Stimulated activated CD4-positive, alpha-beta T cell treated with anti-CD3 and anti-CD28 coated beads, Interleukin-15, amount 100 ng/mL, for 48 hours (primary cell): ENCODE data around the gene CACNG7.
"Not testable (repeated sequence)": the region's sequence is repeated elsewhere in the genome, so short reads cannot be mapped to it uniquely, and the experiment has no call there.

Experiments
- DNase-seq, 2 donors: peaks; one replicate each; pipeline ENCODE4 v3.0.0-alpha.2; 2020; ENCODE audit warnings: low read depth in 2 of 2

CACNG7 gene

GRCh38 chr19:53908935-53909415, at the start of gene CACNG7:
CACNG7 (plus strand) TSS chr19:53909278; CDS start chr19:53912832, 3,554 bp downstream.
- DNase-seq: no peak

GRCh38 chr19:53864308-53864836, 44.7 kb upstream of the CACNG7 start:
- DNase-seq: no peak

- no peak for DNase-seq
Observed at GRCh38 chr19:53865523-53865917, 43.6 kb upstream of the CACNG7 start.

GRCh38 chr19:53865918-53866864, 42.9 kb upstream of the CACNG7 start:
- peak in 1 of 2 donors; percentile 50 for DNase-seq

GRCh38 chr19:53866865-53867224, 42.2 kb upstream of the CACNG7 start:
- no peak for DNase-seq

GRCh38 chr19:53867225-53868090, 41.6 kb upstream of the CACNG7 start, which contains the start of gene MYADM:
MYADM (plus strand) TSS chr19:53867883; CDS start chr19:53873530, 5,647 bp downstream.
- peak; percentile 97 to 99 for DNase-seq

- DNase-seq: no peak
Observed at GRCh38 chr19:53868091-53868891, 40.8 kb upstream of the CACNG7 start.

GRCh38 chr19:53868892-53869804, 39.9 kb upstream of the CACNG7 start:
- DNase-seq: peak; percentile 68 to 85

GRCh38 chr19:53869805-53870484, 39.1 kb upstream of the CACNG7 start:
- not testable (repeated sequence) for DNase-seq

GRCh38 chr19:53870485-53870844, 38.6 kb upstream of the CACNG7 start:
- DNase-seq: no peak

- DNase-seq: no peak
Observed at GRCh38 chr19:53871454-53871853, 37.6 kb upstream of the CACNG7 start.

- DNase-seq: no peak
Observed at GRCh38 chr19:53872762-53873161, 36.3 kb upstream of the CACNG7 start.

- DNase-seq: no peak
Observed at GRCh38 chr19:53873773-53874605, 35.1 kb upstream of the CACNG7 start.

GRCh38 chr19:53874606-53874990, 34.5 kb upstream of the CACNG7 start:
- no peak for DNase-seq

GRCh38 chr19:53875602-53876325, 33.3 kb upstream of the CACNG7 start:
- no peak for DNase-seq

- DNase-seq: no peak
Observed at GRCh38 chr19:53876651-53877224, 32.3 kb upstream of the CACNG7 start.

GRCh38 chr19:53877361-53877766, 31.7 kb upstream of the CACNG7 start:
- no peak for DNase-seq

GRCh38 chr19:53878776-53879139, 30.3 kb upstream of the CACNG7 start:
- no peak for DNase-seq
